HG02642 (cell line): ENCODE data around the gene LIPT1.
"Not testable (repeated sequence)": the region's sequence is repeated elsewhere in the genome, so short reads cannot be mapped to it uniquely, and the experiment has no call there.

Experiments
- ATAC-seq: cut with Tn5 transposase; IDR thresholded peaks from one replicate; pipeline ENCODE4 v1.9.1; 2021; ENCODE audit warnings: mild to moderate bottlenecking; ENCODE audit not compliant: unreplicated experiment, poor library complexity

The LIPT1 gene

GRCh38 chr2:99154643-99155536 lies at the start of gene LIPT1, which contains the start of gene TSGA10:
Gene LIPT1, plus strand, starts transcription at chr2:99154967. Its CDS starts 6,991 bp downstream, at chr2:99161958.
Gene TSGA10, minus strand, starts transcription at chr2:99154942. Its CDS starts 45,503 bp downstream, at chr2:99109439.
- ATAC-seq = peak; percentile 97

DNA sequence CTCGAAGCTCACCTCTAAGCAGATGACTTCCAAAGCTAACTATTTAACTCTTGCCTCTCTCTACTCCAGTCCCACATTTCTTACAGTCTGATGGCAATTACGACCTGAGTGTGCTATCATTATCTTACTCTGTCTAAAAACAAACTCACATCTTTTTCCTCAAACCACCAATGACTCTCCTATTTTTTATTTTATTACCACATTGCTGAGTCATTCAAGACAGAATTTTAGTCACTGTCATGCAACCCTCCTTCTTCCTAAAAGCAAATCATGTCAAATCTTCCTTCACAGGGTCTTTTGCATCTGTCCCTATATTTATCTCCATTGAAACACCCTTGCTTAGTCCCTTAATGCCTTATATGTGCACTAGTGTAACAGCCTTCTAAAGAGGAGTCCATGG lies 47.9 kb upstream of the LIPT1 start:
- ATAC-seq = no peak

- no peak for ATAC-seq
Measured at GRCh38 chr2:99111236-99111635, 43.5 kb upstream of the LIPT1 start.

DNA sequence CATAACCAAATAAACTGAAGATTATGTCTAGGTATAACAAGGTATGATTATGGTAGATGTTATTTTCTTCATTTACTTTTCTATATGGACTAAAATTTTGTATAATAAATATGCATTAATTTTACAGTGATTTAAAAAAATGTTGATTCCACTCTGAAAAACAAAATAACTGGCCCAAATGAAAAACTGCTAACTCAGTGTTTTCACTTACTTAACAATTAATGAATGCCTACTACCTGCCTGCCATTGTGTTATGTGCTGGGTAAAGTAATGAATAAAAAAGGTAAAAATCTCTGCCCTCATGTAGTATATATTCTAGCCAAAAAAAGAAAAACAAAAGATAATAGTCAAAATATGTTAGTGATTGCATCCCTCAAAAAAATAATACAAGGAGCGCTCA lies 42.8 kb upstream of the LIPT1 start:
- ATAC-seq = no peak

DNA sequence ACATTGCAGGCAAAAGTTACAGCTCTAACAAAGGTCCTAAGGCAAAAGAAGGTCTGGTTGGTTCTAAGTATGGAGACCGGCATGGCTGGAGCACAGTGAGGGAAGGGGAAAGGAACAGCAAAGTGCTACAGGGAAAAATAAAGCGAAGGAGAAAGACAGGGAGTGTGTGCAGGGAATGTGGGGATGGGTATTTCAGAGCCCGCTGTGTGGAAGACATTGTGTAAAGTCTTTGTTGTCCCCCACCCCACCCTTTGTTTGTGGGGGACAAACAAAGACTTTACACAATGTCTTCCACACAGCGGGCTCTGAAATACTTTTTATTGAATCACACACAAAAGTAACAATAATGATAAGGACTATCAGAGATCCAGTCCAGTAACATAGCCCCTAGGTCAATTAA lies 42.1 kb upstream of the LIPT1 start:
- no peak for ATAC-seq

GRCh38 chr2:99127981-99128380 lies 26.8 kb upstream of the LIPT1 start:
- no peak for ATAC-seq

GRCh38 chr2:99135044-99135556 lies 19.7 kb upstream of the LIPT1 start:
- not testable (repeated sequence) for ATAC-seq

GRCh38 chr2:99139003-99139402 lies 15.8 kb upstream of the LIPT1 start:
- ATAC-seq = no peak

DNA sequence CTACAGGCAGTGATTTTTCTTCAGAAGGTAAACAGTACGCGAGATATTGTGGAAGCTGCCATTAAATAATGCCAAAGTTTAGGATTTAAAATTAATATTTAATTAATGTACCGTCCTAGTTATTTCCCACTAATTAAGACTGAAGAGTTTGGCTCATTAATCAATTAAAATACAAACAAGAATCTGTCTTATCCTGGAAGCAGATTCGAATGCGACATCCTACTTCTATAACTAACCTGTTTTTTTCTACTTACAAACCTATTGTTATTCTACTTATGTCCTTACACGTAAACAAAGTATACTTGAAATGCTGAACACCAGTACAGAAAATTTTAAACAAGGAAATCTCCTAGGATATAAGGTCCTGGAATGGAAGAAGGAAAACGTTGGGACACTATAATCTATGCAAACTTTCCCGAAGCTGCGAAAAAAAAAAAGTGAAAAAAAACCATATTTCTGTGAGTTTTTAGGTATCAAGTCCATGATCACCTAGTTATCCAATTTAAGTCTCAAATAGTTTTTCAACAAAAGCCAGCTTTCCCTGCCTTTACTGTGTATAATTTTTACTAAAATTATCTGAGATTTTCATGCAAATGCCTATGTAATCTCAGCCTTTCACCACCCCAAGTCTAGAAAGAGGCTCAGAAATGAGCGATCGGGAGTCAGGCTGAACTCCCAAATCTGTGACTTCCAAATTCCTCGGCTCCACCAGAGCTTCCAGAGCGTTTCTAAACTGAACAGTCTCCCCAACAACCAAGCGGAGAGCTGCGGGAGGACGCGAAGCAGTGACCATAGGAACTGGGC lies 14.5 kb upstream of the LIPT1 start:
- ATAC-seq = no peak

GRCh38 chr2:99140860-99141109 lies 14.0 kb upstream of the LIPT1 start:
- peak; percentile 35 for ATAC-seq

DNA sequence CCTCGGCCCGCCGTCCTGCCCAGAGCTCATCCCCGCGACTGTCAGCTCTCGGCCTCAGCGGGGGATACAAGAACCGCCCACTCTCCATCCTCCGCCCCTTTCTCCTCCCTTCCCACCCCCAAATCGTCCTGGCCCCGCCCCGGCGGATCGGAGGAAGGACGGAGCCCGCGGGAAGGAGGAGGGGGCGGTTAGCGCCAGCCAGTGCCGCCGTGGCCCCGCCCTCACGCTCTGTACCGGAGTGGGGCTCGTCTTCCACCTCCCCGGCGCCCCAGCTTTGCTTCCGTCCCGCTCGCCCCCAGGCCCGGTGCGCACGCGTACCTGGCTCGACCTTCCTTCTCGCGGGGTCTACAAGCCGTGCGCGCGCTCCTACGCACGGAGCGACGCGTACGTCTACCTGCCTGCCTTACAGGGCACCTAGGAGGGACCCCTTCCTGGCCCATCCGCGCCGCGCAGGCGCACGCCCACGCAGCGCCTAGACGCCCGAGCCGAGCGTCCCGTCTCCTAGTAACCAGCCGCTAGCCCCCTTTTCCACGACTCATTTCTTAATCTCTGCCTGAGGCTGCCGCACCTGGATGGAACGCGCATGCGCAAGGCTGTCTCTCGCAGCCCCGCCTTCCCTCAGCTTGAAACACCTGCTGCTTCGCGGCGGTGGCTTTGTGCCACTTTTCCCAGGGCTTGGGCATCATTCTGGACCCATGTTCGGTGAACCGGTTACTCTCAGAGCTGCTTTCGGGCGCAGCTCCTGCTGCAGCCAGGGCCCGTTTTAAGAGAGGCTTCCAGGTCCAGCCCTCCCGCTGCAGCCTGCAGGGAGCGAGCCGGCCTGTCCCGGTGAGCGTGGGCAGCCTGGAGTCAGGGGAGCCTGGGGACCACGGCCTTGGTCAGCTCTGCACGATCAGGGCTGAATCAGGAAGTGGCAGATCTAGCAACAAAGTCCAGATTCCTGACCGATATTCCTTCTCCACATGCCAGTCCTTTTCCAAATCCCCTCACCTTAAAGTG lies 13.4 kb upstream of the LIPT1 start, which contains the start of gene C2orf15:
Gene C2orf15 (plus strand): TSS at position 598 of the 999 bp plus-strand sequence. CDS start 8,852 bp downstream, outside the sequence.
- ATAC-seq = peak; percentile 92

GRCh38 chr2:99150706-99151105 lies 4.1 kb upstream of the LIPT1 start:
- no peak for ATAC-seq

DNA sequence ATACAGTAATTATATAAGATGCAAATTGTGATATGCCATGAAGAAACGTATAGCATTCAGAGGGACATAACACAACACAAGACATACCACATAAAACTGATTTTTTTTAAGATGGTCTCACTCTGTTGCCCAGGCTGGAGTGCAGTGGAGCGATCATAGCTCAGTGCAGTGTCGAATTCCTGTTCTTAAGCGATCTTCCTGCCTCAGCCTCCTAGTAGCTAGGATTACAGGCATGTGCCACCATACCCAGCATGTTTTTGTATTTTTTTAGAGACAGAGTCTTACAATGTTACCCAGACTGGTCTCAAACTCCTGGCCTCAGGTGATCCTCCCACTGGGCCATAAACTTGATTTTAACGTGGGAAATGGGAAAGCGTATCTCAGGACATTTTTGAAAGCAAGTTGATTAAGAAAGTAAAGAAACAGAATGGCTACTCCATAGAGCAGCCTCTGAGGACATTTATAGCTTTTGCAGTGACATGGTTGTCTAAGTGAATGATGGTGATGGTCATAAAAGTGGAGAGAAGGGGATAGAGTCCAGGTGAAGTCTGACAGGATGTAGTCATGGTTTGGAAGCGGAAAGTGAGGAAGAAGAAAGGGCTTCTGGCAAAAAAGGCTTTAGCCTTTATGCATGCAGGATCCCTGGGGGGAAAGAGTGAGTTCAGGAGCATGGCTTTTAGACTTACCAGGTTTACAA lies 2.4 kb upstream of the LIPT1 start:
- no peak for ATAC-seq

DNA sequence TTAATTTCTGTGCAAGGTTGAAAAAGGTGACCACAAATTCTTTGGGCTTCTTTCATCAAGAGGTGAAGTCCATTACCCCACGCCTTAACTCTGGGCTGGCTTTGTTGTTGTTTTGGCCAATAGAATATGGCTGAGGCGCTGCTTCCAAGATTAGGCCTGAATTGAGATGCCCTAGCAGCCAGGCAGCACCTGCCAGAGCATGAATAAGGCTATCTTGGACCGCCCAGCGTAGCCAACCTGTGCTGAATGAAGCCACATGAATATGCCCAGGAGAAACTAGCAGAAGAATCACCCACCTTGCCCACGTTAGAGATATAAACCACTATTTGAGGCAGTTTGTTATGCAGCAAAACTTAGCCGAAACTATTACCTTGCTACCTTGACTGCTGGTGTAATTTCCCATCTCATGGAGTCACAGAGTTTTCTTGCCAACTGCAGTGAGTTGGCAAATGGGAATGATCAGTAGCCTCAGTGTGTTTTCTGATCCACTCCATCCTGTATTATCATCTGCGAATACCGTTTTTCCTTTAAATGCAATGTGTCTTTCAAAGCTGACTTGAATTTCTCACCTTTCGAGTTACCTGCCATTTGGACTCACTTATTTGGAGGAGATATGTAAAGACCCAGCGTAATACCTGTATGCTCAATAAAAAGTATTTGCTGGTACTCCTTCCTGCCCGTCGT lies 704 bp upstream of the LIPT1 start:
- ATAC-seq = no peak

DNA sequence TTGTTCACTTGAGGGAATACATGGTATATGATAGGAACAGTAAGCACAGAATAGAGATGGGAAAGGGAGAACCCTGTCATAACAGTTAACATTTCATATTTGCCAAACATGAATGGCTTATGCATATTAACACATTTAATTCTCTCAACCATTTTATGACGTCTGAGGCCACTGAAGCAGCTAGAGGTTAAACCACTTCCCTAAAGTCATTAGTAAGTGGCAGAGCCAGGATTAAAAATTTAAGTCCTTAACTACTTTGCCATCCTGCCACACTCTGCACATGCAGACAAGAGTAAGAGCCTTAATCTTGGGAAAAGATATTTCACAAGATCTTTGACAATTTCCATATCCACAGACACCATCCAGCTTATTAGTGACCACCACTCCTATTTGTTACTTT lies 2.1 kb downstream of the LIPT1 start:
- no peak for ATAC-seq

DNA sequence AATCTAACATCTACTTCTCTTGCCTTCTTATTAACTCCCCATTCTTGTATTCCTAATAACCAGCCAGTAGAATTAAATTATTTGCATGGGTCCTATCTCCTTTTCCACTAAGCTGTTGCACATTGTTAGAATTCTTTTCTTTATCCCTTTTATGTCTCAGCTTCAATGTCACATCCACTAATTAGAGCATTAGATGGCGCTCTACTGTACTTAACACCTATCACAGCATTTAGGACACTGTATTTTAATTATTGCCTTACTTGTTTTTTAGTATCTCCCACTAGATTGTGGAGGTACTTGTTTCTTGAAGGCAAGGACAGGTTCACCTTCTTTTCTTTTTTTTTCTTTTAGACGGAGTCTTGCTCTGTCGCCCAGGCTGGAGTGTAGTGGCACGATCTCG lies 3.8 kb downstream of the LIPT1 start:
- ATAC-seq = no peak

DNA sequence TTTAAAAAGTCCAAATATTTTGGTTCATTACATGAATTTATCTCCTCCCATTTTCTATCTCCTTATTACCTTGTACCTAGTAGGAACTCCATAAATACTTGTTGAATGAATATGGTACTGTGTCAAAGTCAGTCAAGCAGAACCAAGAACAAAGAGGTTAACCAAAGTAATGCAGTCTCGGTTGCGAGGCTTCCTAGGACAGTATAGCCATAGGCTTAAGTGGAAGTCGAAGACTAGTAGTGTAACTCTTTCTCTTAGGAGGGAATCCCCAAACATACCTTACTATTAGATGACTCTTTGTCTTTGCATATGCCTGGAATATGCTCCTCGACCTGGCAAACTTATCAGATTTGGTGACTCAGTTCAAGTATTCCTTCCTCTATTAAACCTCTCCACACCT lies 4.8 kb downstream of the LIPT1 start:
- no peak for ATAC-seq

GRCh38 chr2:99166218-99166617 lies 11.5 kb downstream of the LIPT1 start:
- no peak for ATAC-seq

GRCh38 chr2:99169534-99169933 lies 14.8 kb downstream of the LIPT1 start:
- no peak for ATAC-seq
